ENCODE results near the gene HECTD3. TPM values are rescaled to one million over a fixed set of nuclear protein-coding genes. Genes with fewer than 3 reads are reported as not detected.
"Not testable (repeated sequence)": the region's sequence is repeated elsewhere in the genome, so short reads cannot be mapped to it uniquely, and the experiment has no call there.

The HECTD3 gene
- polyA plus RNA-seq, 1 donor from 2014 or later = 27.2 TPM

GRCh38 chr1:45008076-45008475 is 3.0 kb downstream of the HECTD3 start:
- Mint-ChIP-seq H3K27ac (peak overlapping the region in 1 of 3 donors; percentile 22), H3K36me3 (peaks cover 6% of the 10 kb centered on the region), H3K9me3 (no peaks in the 10 kb centered on the region), H3K27me3 (peaks cover 1% of the 10 kb centered on the region), H3K4me3 (peak overlapping the region in 1 of 4 donors; percentile 60), H3K4me1 (peaks cover 12 to 32% (median 22%) of the 10 kb centered on the region in 3 donors)

DNA sequence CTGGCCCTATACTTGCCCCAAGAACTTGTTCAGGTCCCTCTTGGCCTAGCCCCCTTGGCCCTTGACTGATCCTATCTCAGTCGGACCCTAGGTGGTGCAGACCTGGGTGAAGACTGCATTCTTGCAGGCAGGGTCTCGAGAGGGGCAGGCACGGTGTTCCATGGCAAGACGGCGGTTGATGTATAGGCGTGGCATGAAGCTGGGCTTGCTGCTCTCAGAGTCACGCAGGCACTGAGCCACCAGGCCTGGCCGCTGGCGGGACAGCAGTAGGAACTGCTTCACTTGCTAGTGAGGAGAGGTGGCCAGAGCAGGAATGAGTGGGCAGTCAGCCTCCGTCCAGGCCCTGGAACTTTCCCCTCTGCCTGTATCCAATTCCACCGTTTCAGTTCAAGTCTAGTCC is 3.8 kb downstream of the HECTD3 start:
- H3K4me3 Mint-ChIP-seq = peak overlapping the region in 1 of 4 donors; percentile 77
- H3K27ac Mint-ChIP-seq = no peak overlapping the region
- H3K9me3 Mint-ChIP-seq = no peaks in the 10 kb centered on the region

DNA sequence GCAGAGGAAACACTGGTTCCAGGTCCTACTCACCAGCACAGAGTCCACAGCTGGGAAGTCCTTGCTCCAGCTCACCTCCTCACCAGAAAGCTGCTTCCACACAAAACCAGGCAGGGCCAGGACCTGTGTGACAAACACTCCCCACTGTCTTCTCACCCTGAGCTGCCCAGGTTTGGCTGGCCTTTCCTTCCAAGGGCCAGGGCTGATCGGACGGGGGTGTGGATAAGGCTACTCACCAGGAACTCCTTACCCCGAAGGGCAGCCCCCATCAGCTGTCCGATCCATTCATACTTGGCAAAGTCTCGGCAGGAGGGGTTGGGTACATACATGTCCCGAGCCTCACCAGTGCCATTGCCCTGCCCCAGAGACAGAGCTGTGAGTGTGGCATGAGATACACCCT is 5.4 kb downstream of the HECTD3 start:
- Mint-ChIP-seq H3K4me1 (peaks cover 0 to 16% (median 15%) of the 10 kb centered on the region in 3 donors), H3K36me3 (peaks cover 13% of the 10 kb centered on the region), H3K27me3 (no peaks in the 10 kb centered on the region), H3K9me3 (no peaks in the 10 kb centered on the region), H3K27ac (peak overlapping the region in 1 of 3 donors; percentile 57), H3K4me3 (no peak overlapping the region)

More for the DNA sequence above, 3.8 kb downstream of the HECTD3 start:
- peaks cover 12 to 25% (median 21%) of the 10 kb centered on the region in 3 donors for H3K4me1 Mint-ChIP-seq
- no peaks in the 10 kb centered on the region for H3K27me3 Mint-ChIP-seq
- H3K36me3 Mint-ChIP-seq = peaks cover 11% of the 10 kb centered on the region

GRCh38 chr1:45004281-45004920 is 6.7 kb downstream of the HECTD3 start:
- H3K4me3 Mint-ChIP-seq = no peak overlapping the region
- peaks cover 0 to 7% (median 6%) of the 10 kb centered on the region in 3 donors for H3K4me1 Mint-ChIP-seq
- H3K27ac Mint-ChIP-seq = no peak overlapping the region
- peaks cover 13% of the 10 kb centered on the region for H3K36me3 Mint-ChIP-seq
- H3K9me3 Mint-ChIP-seq = no peaks in the 10 kb centered on the region
- no peaks in the 10 kb centered on the region for H3K27me3 Mint-ChIP-seq

- no peak overlapping the region for H3K27ac Mint-ChIP-seq
- H3K9me3 Mint-ChIP-seq = no peaks in the 10 kb centered on the region
- H3K4me3 Mint-ChIP-seq = no peak overlapping the region
- peaks cover 0 to 7% (median 0%) of the 10 kb centered on the region in 3 donors for H3K4me1 Mint-ChIP-seq
- peaks cover 13% of the 10 kb centered on the region for H3K36me3 Mint-ChIP-seq
- no peaks in the 10 kb centered on the region for H3K27me3 Mint-ChIP-seq
These were observed 7.4 kb downstream of the HECTD3 start for GRCh38 chr1:45003741-45004140.

DNA sequence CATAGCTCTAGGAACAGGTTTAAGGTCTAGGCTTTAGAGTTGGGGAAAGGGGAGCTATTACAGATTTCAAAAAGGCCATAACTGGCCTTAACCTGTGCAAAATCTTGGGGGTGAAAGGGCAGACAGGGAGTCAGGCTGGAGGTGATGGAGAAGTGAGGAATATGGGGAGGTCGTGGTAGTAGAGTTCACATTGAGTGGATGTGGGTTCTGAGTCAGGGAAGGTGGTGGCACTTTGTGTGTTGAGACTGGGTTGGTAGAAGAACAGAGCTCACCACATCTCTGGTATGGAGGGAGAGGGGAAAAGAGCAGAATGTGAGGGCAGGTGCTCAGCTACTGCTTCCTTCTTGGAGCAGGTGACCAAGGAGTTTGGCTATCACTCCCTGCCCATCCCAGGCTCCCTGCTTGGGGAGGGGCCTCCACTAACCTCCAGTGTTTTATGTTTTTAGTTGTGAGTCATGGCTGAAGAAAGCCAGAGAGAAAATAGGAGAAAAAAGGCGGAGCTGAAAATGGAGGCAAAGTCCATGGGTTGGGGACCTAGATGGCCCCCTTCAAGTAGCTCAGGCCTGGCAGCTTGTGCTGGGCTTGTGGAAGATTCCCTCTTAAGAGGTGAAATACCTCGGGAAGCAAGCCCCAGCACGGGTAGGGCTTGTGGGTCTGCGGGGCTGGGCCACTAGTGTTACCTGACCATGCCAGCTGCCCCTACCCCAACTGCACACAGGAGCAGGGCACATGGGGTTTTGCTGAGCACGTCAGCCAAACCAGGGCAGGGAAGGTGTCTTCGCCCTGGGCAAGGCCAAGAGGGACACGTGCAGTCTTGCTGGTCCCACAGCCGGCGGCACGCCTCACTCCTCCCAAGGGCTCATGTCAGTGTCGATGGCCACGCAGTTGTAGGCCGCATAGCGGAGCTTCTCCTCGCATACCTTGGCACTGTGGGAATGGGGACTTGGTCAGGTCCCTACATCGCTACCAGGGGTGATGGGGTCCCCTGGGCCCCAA is 8.2 kb downstream of the HECTD3 start:
- Mint-ChIP-seq H3K9me3 (no peaks in the 10 kb centered on the region), H3K27ac (no peak overlapping the region), H3K4me1 (peaks cover 0 to 7% (median 0%) of the 10 kb centered on the region in 3 donors), H3K27me3 (no peaks in the 10 kb centered on the region), H3K4me3 (no peak overlapping the region), H3K36me3 (peaks cover 13% of the 10 kb centered on the region)

- H3K4me3 Mint-ChIP-seq, H3K27ac Mint-ChIP-seq, H3K9me3 Mint-ChIP-seq, H3K4me1 Mint-ChIP-seq, H3K36me3 Mint-ChIP-seq, H3K27me3 Mint-ChIP-seq: not testable (repeated sequence)
These were observed 9.5 kb downstream of the HECTD3 start for GRCh38 chr1:45001576-45001975.

GRCh38 chr1:45001011-45001481 is 10.1 kb downstream of the HECTD3 start:
- Mint-ChIP-seq H3K4me3 (peak overlapping the region in 1 of 4 donors; percentile 15), H3K27ac (no peak overlapping the region), H3K9me3 (no peaks in the 10 kb centered on the region), H3K4me1 (peaks cover 0 to 7% (median 0%) of the 10 kb centered on the region in 3 donors), H3K36me3 (peaks cover 10% of the 10 kb centered on the region), H3K27me3 (no peaks in the 10 kb centered on the region)

DNA sequence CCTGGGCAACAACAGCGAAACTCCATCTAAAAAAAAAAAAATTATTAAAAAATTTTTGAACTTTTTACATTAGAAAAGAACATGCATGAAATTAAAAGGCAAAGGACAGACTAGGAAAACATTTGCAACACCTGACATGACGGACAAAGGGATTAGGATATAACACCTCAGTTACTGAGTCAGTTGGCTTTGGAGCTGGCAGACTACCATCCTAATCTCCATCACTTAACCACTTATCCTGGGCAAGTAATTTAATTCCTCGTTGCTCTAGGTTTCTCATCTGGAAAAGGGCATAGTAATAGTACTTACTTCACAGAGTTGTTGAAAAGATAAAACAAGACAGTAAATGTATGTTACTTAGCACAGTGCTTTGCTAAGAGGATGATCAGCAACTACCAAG is 11.9 kb downstream of the HECTD3 start:
- Mint-ChIP-seq H3K9me3 (no peaks in the 10 kb centered on the region), H3K4me3 (no peak overlapping the region), H3K27me3 (no peaks in the 10 kb centered on the region), H3K4me1 (peaks cover 0 to 7% (median 0%) of the 10 kb centered on the region in 3 donors), H3K36me3 (peaks cover 10% of the 10 kb centered on the region), H3K27ac (no peak overlapping the region)

DNA sequence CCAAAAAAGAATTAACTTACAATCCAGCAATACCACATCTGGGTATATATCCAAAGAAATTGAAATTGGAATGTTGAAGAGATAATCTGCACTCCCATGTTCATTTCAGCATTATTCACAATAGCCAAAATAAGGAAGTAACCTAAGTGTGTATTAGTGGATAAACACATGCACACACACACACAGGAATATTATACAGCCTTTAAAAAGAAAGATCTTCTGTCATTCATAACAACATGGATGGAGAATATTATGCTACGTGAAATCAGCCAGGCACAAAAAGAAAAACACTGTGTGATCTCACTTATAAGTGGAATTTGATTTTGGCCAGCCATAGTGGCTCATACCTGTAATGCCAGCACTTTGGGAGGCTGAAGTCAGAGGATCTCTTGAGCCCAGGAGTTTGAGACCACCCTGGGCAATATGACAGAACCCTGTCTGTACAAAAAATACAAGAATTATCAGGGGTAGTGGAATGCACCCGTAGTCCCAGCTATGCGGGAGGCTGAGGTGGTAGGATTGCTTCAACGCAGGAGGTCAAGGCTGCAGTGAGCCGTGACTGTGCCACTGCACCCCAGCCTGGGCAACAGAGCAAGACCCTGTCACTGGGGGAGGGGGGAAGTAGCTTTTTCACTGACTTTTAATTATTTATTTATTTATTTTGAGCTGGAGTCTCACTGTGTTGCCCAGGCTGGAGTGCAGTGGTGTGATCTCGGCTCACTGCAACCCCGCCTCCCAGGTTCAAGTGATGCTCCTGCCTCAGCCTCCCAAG is 15.5 kb downstream of the HECTD3 start:
- Mint-ChIP-seq H3K27ac (no peak overlapping the region), H3K4me1 (no peaks in the 10 kb centered on the region), H3K9me3 (no peaks in the 10 kb centered on the region), H3K4me3 (no peak overlapping the region), H3K36me3 (no peaks in the 10 kb centered on the region), H3K27me3 (no peaks in the 10 kb centered on the region)

- H3K27me3 Mint-ChIP-seq = no peaks in the 10 kb centered on the region
- no peaks in the 10 kb centered on the region for H3K36me3 Mint-ChIP-seq
- no peak overlapping the region for H3K27ac Mint-ChIP-seq
- no peaks in the 10 kb centered on the region for H3K4me1 Mint-ChIP-seq
- no peak overlapping the region for H3K4me3 Mint-ChIP-seq
- H3K9me3 Mint-ChIP-seq = no peaks in the 10 kb centered on the region
These were observed 16.7 kb downstream of the HECTD3 start for GRCh38 chr1:44994309-44994898.

- H3K27ac Mint-ChIP-seq = no peak overlapping the region
- peaks cover 14 to 16% (median 14%) of the 10 kb centered on the region in 3 donors for H3K4me1 Mint-ChIP-seq
- H3K4me3 Mint-ChIP-seq = peak overlapping the region in 2 of 4 donors; percentile 58 to 63
- H3K27me3 Mint-ChIP-seq = no peaks in the 10 kb centered on the region
- H3K9me3 Mint-ChIP-seq = no peaks in the 10 kb centered on the region
- H3K36me3 Mint-ChIP-seq = no peaks in the 10 kb centered on the region
These were observed 22.5 kb downstream of the HECTD3 start for GRCh38 chr1:44988531-44989156.

DNA sequence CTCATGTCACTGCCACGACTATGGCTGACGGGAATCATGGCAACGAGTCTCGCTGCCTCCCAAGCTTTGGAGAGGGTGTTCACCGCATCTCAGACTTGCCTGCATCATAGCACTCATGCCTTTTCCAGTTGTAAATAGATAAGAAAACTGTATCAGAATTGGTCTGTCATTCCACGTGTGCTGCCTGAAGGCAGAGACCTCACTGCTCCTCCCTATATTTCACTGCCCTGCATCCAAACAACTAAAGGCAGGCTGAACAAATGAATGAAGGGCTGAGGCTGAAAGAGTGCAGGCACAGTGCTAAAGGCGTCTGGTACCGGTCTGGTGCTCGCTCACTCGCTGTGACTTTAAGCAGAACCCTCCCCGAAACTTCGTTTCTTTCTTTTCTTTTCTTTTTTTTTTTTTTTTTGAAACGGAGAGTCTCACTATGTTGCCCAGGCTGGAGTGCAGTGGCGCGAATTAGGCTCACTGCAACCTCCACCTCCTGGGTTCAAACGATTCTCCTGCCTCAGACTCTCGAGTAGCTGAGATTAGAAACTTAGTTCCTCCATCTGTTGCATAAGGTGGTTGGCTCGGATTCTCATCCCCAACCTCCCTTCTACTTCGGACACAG is 25.3 kb downstream of the HECTD3 start:
- Mint-ChIP-seq H3K27me3 (no peaks in the 10 kb centered on the region), H3K4me3 (peak overlapping the region; percentile 94 to 99 (median 98)), H3K9me3 (no peaks in the 10 kb centered on the region), H3K4me1 (peaks cover 14 to 22% (median 17%) of the 10 kb centered on the region in 3 donors), H3K27ac (peak overlapping the region; percentile 55 to 90 (median 88)), H3K36me3 (peaks cover 2% of the 10 kb centered on the region)

DNA sequence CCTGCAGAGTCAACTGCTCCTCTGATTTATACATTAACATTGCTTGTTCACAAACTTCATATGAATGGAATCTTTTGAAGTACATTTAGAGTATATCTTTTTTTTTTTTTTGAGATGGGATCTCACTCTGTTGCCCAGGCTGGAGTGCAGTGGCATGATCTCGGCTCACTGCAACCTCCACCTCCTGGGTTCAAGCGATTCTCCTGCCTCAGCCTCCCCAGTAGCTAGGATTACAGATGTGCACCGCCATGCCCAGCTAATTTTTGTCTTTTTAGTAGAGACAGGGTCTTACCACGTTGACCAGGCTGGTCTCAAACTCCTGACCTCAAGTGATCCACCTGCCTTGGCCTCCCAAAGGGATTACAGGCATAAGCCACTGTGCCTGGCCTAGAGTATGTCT is 33.8 kb downstream of the HECTD3 start:
- not testable (repeated sequence) for H3K9me3 Mint-ChIP-seq, H3K4me3 Mint-ChIP-seq, H3K27me3 Mint-ChIP-seq
- Mint-ChIP-seq H3K36me3 (peaks cover 29% of the 10 kb centered on the region), H3K27ac (peak overlapping the region in 1 of 3 donors; percentile 16), H3K4me1 (peaks cover 8 to 12% (median 12%) of the 10 kb centered on the region in 3 donors)

Data from IgD-negative memory B cell (primary cell).